Measurements from ENCODE around the gene KYAT1. TPM values are rescaled to one million over a fixed set of nuclear protein-coding genes. Genes with fewer than 3 reads are reported as not detected.

KYAT1 gene
- total and polyA plus RNA-seq, 11 donors = 9.5 to 16.7 (median 12.6) TPM

- WGBS, 4 donors = 0 to 1% (median 0%) methylated on average over 15 to 70 of the region's 70 CpGs
- Histone ChIP-seq H3K27me3 (no peaks in the 10 kb centered on the region), H3K9me3 (no peaks in the 10 kb centered on the region), H3K4me3 (peak within 1 kb of the TSS; percentile 53 to 82 (median 74)), H3K27ac (peak within 1 kb of the TSS; percentile 74 to 95 (median 91)), H3K36me3 (peaks cover 0 to 26% (median 20%) of the 10 kb centered on the region in 9 donors), H3K4me1 (peaks cover 0 to 20% (median 15%) of the 10 kb centered on the region in 12 donors)
- intact Hi-C loops (cut with DNase I) = loop anchor here in 1 of 10 donors (5.0 kb wide), 1 partner anchor 64 kb away; the partner anchor contains the start of genes KYAT1 and LRRC8A
- ATAC-seq (peak; percentile 93 to 97 (median 94)), DNase-seq (peak; percentile 97 to 99 (median 98))
- TF ChIP-seq POLR2A (IDR thresholded peaks at IDR 0.05) (peak; percentile 66 to 97), CTCF (IDR thresholded peaks at IDR 0.05) (peak; percentile 91 to 100 (median 97))
These were observed 63.5 kb downstream of the KYAT1 start, which contains the start of gene ENDOG for GRCh38 chr9:128818099-128818838. ENDOG (plus strand) TSS chr9:128818500; CDS start chr9:128818685, 185 bp downstream.

GRCh38 chr9:128810873-128811272, 70.9 kb downstream of the KYAT1 start:
- no peak overlapping the region for H3K4me3 ChIP-seq
- peaks cover 0 to 32% (median 27%) of the 10 kb centered on the region in 9 donors for H3K36me3 ChIP-seq
- ATAC-seq = no peak
- H3K27me3 ChIP-seq = no peaks in the 10 kb centered on the region
- H3K4me1 ChIP-seq = no peaks in the 10 kb centered on the region
- no peaks in the 10 kb centered on the region for H3K9me3 ChIP-seq
- no peak for TF ChIP-seq CTCF (IDR thresholded peaks at IDR 0.05)
- TF ChIP-seq POLR2A (IDR thresholded peaks at IDR 0.05) = no peak
- intact Hi-C loops (cut with DNase I) = no loop called here
- WGBS, 4 donors = 73 to 91% (median 80%) methylated on average over 5 of the region's 5 CpGs
- H3K27ac ChIP-seq = no peak overlapping the region
- DNase-seq = no peak

- Histone ChIP-seq H3K4me3 (no peak overlapping the region), H3K9me3 (no peaks in the 10 kb centered on the region), H3K4me1 (no peaks in the 10 kb centered on the region), H3K36me3 (peaks cover 0 to 42% (median 37%) of the 10 kb centered on the region in 9 donors), H3K27ac (no peak overlapping the region), H3K27me3 (no peaks in the 10 kb centered on the region)
- TF ChIP-seq CTCF (IDR thresholded peaks at IDR 0.05) (no peak), POLR2A (IDR thresholded peaks at IDR 0.05) (no peak)
- 73 to 100% (median 74%) methylated on average over 1 to 2 of the region's 2 CpGs for WGBS, 4 donors
- intact Hi-C loops (cut with DNase I) = no loop called here
- ATAC-seq = peak in 2 of 4 donors; percentile 8 to 44
- no peak for DNase-seq
These were observed 71.9 kb downstream of the KYAT1 start for GRCh38 chr9:128809831-128810230.

- peaks cover 0 to 49% (median 44%) of the 10 kb centered on the region in 9 donors for H3K36me3 ChIP-seq
- no peak for DNase-seq
- 92 to 98% (median 95%) methylated on average over 8 to 12 of the region's 12 CpGs for WGBS, 4 donors
- no peaks in the 10 kb centered on the region for H3K27me3 ChIP-seq
- intact Hi-C loops (cut with DNase I) = no loop called here
- no peaks in the 10 kb centered on the region for H3K9me3 ChIP-seq
- no peak overlapping the region for H3K27ac ChIP-seq
- no peaks in the 10 kb centered on the region for H3K4me1 ChIP-seq
- H3K4me3 ChIP-seq = no peak overlapping the region
- TF ChIP-seq CTCF (IDR thresholded peaks at IDR 0.05) (no peak), POLR2A (IDR thresholded peaks at IDR 0.05) (no peak)
- ATAC-seq = peak in 1 of 4 donors; percentile 16
These were observed 72.6 kb downstream of the KYAT1 start for GRCh38 chr9:128809036-128809599.
